CD14-positive monocyte (primary cell): ENCODE measurements around the gene CARNS1. TPM values are rescaled to one million over a fixed set of nuclear protein-coding genes. Genes with fewer than 3 reads are reported as not detected.

Source experiments
- DNase-seq, 3 donors: peaks; one replicate each; pipeline ENCODE4 v3.0.0-alpha.2; 2011 to 2022
- H2AFZ ChIP-seq: 2 replicates; pipeline ENCODE4 v1.6.0; 2012; ENCODE audit warnings: mild to moderate bottlenecking, low read depth, low read length, inconsistent platforms; ENCODE audit not compliant: insufficient read depth, poor library complexity, severe bottlenecking
- H3K27ac ChIP-seq, 2 donors: 1 replicate in 1 of 2; 2 replicates in 1 of 2; pipeline ENCODE4 v1.5.1; 2012 to 2013; ENCODE audit warnings: low read length in 2 of 2, control low read depth in 1 of 2, inconsistent platforms in 1 of 2, low read depth in 1 of 2, mild to moderate bottlenecking in 1 of 2
- H3K27me3 ChIP-seq, 2 donors: one replicate each; pipeline versions ENCODE4 v1.6.0 to v1.6.1; 2011 to 2013; ENCODE audit warnings: low read length in 2 of 2; ENCODE audit not compliant: control insufficient read depth in 2 of 2, insufficient read depth in 2 of 2
- H3K36me3 ChIP-seq, 2 donors: replicated peaks in 1 of 2; 1 replicate in 1 of 2; 2 replicates in 1 of 2; pipeline versions ENCODE4 v1.5.1 to v1.6.1; 2012 to 2013; ENCODE audit warnings: low read length in 2 of 2, control low read depth in 1 of 2, inconsistent platforms in 1 of 2, mild to moderate bottlenecking in 1 of 2; ENCODE audit not compliant: insufficient read depth in 2 of 2, control insufficient read depth in 1 of 2
- H3K4me1 ChIP-seq, 2 donors: 1 replicate in 1 of 2; 2 replicates in 1 of 2; pipeline versions ENCODE4 v1.5.1 to v1.6.1; 2012 to 2013; ENCODE audit warnings: low read length in 2 of 2, control low read depth in 1 of 2, inconsistent platforms in 1 of 2, mild to moderate bottlenecking in 1 of 2, moderate library complexity in 1 of 2; ENCODE audit not compliant: insufficient read depth in 2 of 2, control insufficient read depth in 1 of 2
- H3K4me2 ChIP-seq: replicated peaks from 2 replicates; pipeline ENCODE3; 2012; ENCODE audit warnings: low read length, moderate library complexity, mild to moderate bottlenecking; ENCODE audit not compliant: poor library complexity, severe bottlenecking; ENCODE audit errors: extremely low read depth
- H3K4me3 ChIP-seq, 3 experiments: fragments of 200-600 bp in 1 of 3; sonication (generic) in 1 of 3; replicated peaks in 1 of 3; 1 replicate in 2 of 3; 2 replicates in 1 of 3; pipeline ENCODE4 v1.5.1; 2011 to 2013; ENCODE audit warnings: low read length in 3 of 3, mild to moderate bottlenecking in 3 of 3, control low read depth in 2 of 3, low read depth in 2 of 3, inconsistent platforms in 1 of 3, moderate library complexity in 1 of 3
- H3K79me2 ChIP-seq: 2 replicates; pipeline ENCODE4 v1.6.0; 2012; ENCODE audit warnings: mild to moderate bottlenecking, control low read depth, inconsistent platforms, low read length, moderate library complexity; ENCODE audit not compliant: insufficient read depth
- H3K9ac ChIP-seq: 2 replicates; pipeline ENCODE4 v1.6.0; 2017; ENCODE audit warnings: low read length, mild to moderate bottlenecking; ENCODE audit not compliant: insufficient read depth, poor library complexity, severe bottlenecking
- H3K9me3 ChIP-seq, 2 donors: replicated peaks in 1 of 2; 1 replicate in 1 of 2; 2 replicates in 1 of 2; pipeline versions ENCODE4 v1.5.1 to v1.6.1; 2012 to 2013; ENCODE audit warnings: low read length in 2 of 2, control low read depth in 1 of 2; ENCODE audit not compliant: control insufficient read depth in 1 of 2, insufficient read depth in 1 of 2
- H4K20me1 ChIP-seq: 2 replicates; pipeline ENCODE4 v1.6.0; 2012; ENCODE audit warnings: mild to moderate bottlenecking, low read length, control low read depth, moderate library complexity; ENCODE audit not compliant: insufficient read depth
- H3K27ac Mint-ChIP-seq, 7 donors: one replicate each; pipeline ENCODE4 v1.8.0; 2020; ENCODE audit warnings: mild to moderate bottlenecking in 7 of 7, mixed read lengths in 7 of 7, moderate library complexity in 6 of 7, inconsistent platforms in 2 of 7
- H3K27me3 Mint-ChIP-seq, 3 donors: one replicate each; pipeline ENCODE4 v1.8.0; 2021 to 2022; ENCODE audit warnings: low read depth in 3 of 3, mild to moderate bottlenecking in 3 of 3, mixed read lengths in 3 of 3, moderate library complexity in 3 of 3, inconsistent platforms in 1 of 3
- H3K36me3 Mint-ChIP-seq, 2 donors: one replicate each; pipeline ENCODE4 v1.8.0; 2020; ENCODE audit warnings: mixed read lengths in 2 of 2, inconsistent platforms in 1 of 2, mild to moderate bottlenecking in 1 of 2
- H3K4me1 Mint-ChIP-seq: one replicate; pipeline ENCODE4 v1.8.0; 2020; ENCODE audit warnings: mild to moderate bottlenecking, mixed read lengths
- H3K4me3 Mint-ChIP-seq, 2 donors: one replicate each; pipeline ENCODE4 v1.8.0; 2020; ENCODE audit warnings: mild to moderate bottlenecking in 2 of 2, mixed read lengths in 2 of 2, moderate library complexity in 1 of 2
- H3K9me3 Mint-ChIP-seq, 7 donors: one replicate each; pipeline ENCODE4 v1.8.0; 2020 to 2022; ENCODE audit warnings: mixed read lengths in 7 of 7, mild to moderate bottlenecking in 6 of 7, moderate library complexity in 6 of 7, inconsistent platforms in 2 of 7
- CTCF ChIP-seq: fragments of 200-600 bp; IDR thresholded peaks from one replicate; pipeline ENCODE4 v1.8.0; 2022; ENCODE audit warnings: antibody characterized with exemption, mild to moderate bottlenecking
- WGBS: methylation state at CpG from one replicate; pipeline ENCODE4 v1.1.5; 2013; ENCODE audit warnings: missing lambda C conversion rate; ENCODE audit not compliant: insufficient coverage; 5-methylcytosine and 5-hydroxymethylcytosine counted together
- intact Hi-C, 2 donors: fragments of 100-400 bp; cut with micrococcal nuclease; formaldehyde crosslinking; loops; one replicate each; pipeline versions ENCODE4 v1.15.0 to v1.15.1; 2023
- polyA plus RNA-seq, 3 donors: library from polyadenylated mRNA; depleted of rRNA in 1 of 3; unstranded in 2 of 3; stranded (reverse) in 1 of 3; fragments of 300-500 nt in 2 of 3; fragments of >200 nt in 1 of 3; fragmentation: Illumina TruSeq in 2 of 3; gene quantifications; 1 replicate in 2 of 3; 2 replicates in 1 of 3; pipeline ENCODE4 v1.2.3, GENCODE V29; 2012 to 2021

CARNS1 gene
- polyA plus RNA-seq, 3 donors, result 0.09 TPM; not detected in 2

- peak within 1 kb of the TSS; percentile 96 for H2AFZ ChIP-seq
- Mint-ChIP-seq H3K9me3 (peaks cover 0 to 2% (median 0%) of the 10 kb centered on the region in 7 donors), H3K27me3 (peaks cover 0 to 10% (median 5%) of the 10 kb centered on the region in 3 donors), H3K36me3 (peaks cover 0 to 2% of the 10 kb centered on the region in 2 donors), H3K27ac (peak within 1 kb of the TSS in 5 of 7 donors; percentile 75 to 85 (median 79)), H3K4me3 (peak within 1 kb of the TSS; percentile 79 to 92), H3K4me1 (peaks cover 29% of the 10 kb centered on the region)
- peak; percentile 89 to 90 (median 90) for DNase-seq
- no peaks in the 10 kb centered on the region for H3K9me3 ChIP-seq
- peaks cover 26 to 43% of the 10 kb centered on the region in 2 donors for H3K4me1 ChIP-seq
- peak within 1 kb of the TSS; percentile 41 to 90 for H3K27ac ChIP-seq
- H3K4me2 ChIP-seq, result peak within 1 kb of the TSS; percentile 92
- peak within 1 kb of the TSS; percentile 63 to 88 (median 66) for H3K4me3 ChIP-seq
- peak within 1 kb of the TSS; percentile 72 for H3K9ac ChIP-seq
- H3K79me2 ChIP-seq, result peaks cover 7% of the 10 kb centered on the region
- no peaks in the 10 kb centered on the region for H3K36me3 ChIP-seq
- WGBS, result 0% methylated on average over 71 of the region's 76 CpGs
- intact Hi-C loops, result loop anchor here (1.0 to 5.0 kb wide), 5 partner anchors 33 to 67 kb away; partner anchors contain the start of genes PPP1CA (in 1 of the 2), RPS6KB2 (in 1 of the 2) and TBC1D10C (in 1 of the 2)
- TF ChIP-seq CTCF, result peak; percentile 59
- no peaks in the 10 kb centered on the region for H3K27me3 ChIP-seq
- no peaks in the 10 kb centered on the region for H4K20me1 ChIP-seq
Observed at GRCh38 chr11:67468759-67469507, 53.5 kb downstream of the CARNS1 start, which contains the start of gene TMEM134. TSS of gene TMEM134 (minus strand) at chr11:67469251. CDS start at chr11:67469192, 59 bp downstream.

GRCh38 chr11:67469508-67469811 lies 54.0 kb downstream of the CARNS1 start:
- peaks cover 0 to 2% of the 10 kb centered on the region in 2 donors for H3K36me3 Mint-ChIP-seq
- H2AFZ ChIP-seq, result peak overlapping the region; percentile 96
- H3K4me3 ChIP-seq, result peak overlapping the region; percentile 52 to 88 (median 63)
- H3K4me2 ChIP-seq, result peak overlapping the region; percentile 92
- DNase-seq, result no peak
- H3K9ac ChIP-seq, result peak overlapping the region; percentile 72
- H3K4me1 Mint-ChIP-seq, result peaks cover 25% of the 10 kb centered on the region
- peaks cover 7% of the 10 kb centered on the region for H3K79me2 ChIP-seq
- H3K27ac ChIP-seq, result peak overlapping the region; percentile 41 to 90
- intact Hi-C loops, result loop anchor here (1.0 to 5.0 kb wide), 5 partner anchors 33 to 67 kb away; partner anchors contain the start of genes PPP1CA (in 1 of the 2), RPS6KB2 (in 1 of the 2) and TBC1D10C (in 1 of the 2)
- no peaks in the 10 kb centered on the region for H3K9me3 ChIP-seq
- H3K27me3 Mint-ChIP-seq, result peaks cover 0 to 12% (median 5%) of the 10 kb centered on the region in 3 donors
- peak overlapping the region; percentile 69 to 85 for H3K4me3 Mint-ChIP-seq
- no peaks in the 10 kb centered on the region for H3K9me3 Mint-ChIP-seq
- H3K27ac Mint-ChIP-seq, result peak overlapping the region in 5 of 7 donors; percentile 75 to 85 (median 79)
- H4K20me1 ChIP-seq, result no peaks in the 10 kb centered on the region
- TF ChIP-seq CTCF, result peak; percentile 21
- WGBS, result 21% methylated on average over 9 of the region's 9 CpGs
- peaks cover 21 to 38% of the 10 kb centered on the region in 2 donors for H3K4me1 ChIP-seq
- no peaks in the 10 kb centered on the region for H3K27me3 ChIP-seq
- H3K36me3 ChIP-seq, result no peaks in the 10 kb centered on the region
